Neuronal stem cell (in vitro differentiated cells): ENCODE data around the gene AFAP1L2.

Experiments used
- DNase-seq: peaks from one replicate; pipeline ENCODE4 v3.0.0-alpha.2; 2013; ENCODE audit warnings: low spot score
- H2AFZ ChIP-seq: one replicate; pipeline ENCODE4 v1.6.1; 2013; ENCODE audit warnings: mild to moderate bottlenecking, low read length, inconsistent platforms
- H2AK5ac ChIP-seq: 2 replicates; pipeline ENCODE4 v1.6.1; 2013; ENCODE audit warnings: low read depth, mild to moderate bottlenecking, inconsistent platforms, low read length, moderate library complexity, mixed read lengths
- H2BK120ac ChIP-seq: 2 replicates; pipeline ENCODE4 v1.6.1; 2013; ENCODE audit warnings: low read depth, mild to moderate bottlenecking, inconsistent platforms, low read length, moderate library complexity, mixed read lengths
- H2BK12ac ChIP-seq: one replicate; pipeline ENCODE4 v1.6.1; 2013; ENCODE audit warnings: low read length, inconsistent platforms
- H2BK15ac ChIP-seq: 2 replicates; pipeline ENCODE4 v1.6.1; 2013; ENCODE audit warnings: mild to moderate bottlenecking, low read length, inconsistent platforms, mixed read lengths
- H2BK5ac ChIP-seq: one replicate; pipeline ENCODE4 v1.6.1; 2013; ENCODE audit warnings: inconsistent platforms, mild to moderate bottlenecking, low read length, moderate library complexity
- H3K14ac ChIP-seq: one replicate; pipeline ENCODE4 v1.6.1; 2013; ENCODE audit warnings: low read length, inconsistent platforms
- H3K18ac ChIP-seq: 2 replicates; pipeline ENCODE4 v1.6.1; 2013; ENCODE audit warnings: low read length, inconsistent platforms
- H3K23ac ChIP-seq: 2 replicates; pipeline ENCODE4 v1.6.1; 2013; ENCODE audit warnings: low read depth, mild to moderate bottlenecking, mixed read lengths, low read length, inconsistent platforms; ENCODE audit not compliant: poor library complexity
- H3K27ac ChIP-seq: replicated peaks from 3 replicates; pipeline ENCODE4 v1.5.1; 2013; ENCODE audit warnings: low read length, inconsistent platforms
- H3K27me3 ChIP-seq, 3 experiments: 2 replicates each; pipeline ENCODE4 v1.6.1; 2013; ENCODE audit warnings: low read length in 3 of 3, mild to moderate bottlenecking in 2 of 3, inconsistent platforms in 1 of 3, low read depth in 1 of 3, mixed read lengths in 1 of 3, moderate library complexity in 1 of 3; ENCODE audit not compliant: control insufficient read depth in 3 of 3, insufficient read depth in 3 of 3
- H3K36me3 ChIP-seq, 2 donors: replicated peaks in 1 of 2; 2 replicates each; pipeline ENCODE4 v1.6.1; 2013; ENCODE audit warnings: low read length in 2 of 2; ENCODE audit not compliant: control insufficient read depth in 2 of 2, insufficient read depth in 2 of 2
- H3K4ac ChIP-seq: 2 replicates; pipeline ENCODE4 v1.6.1; 2013; ENCODE audit warnings: inconsistent platforms, mild to moderate bottlenecking, low read length, moderate library complexity
- H3K4me1 ChIP-seq, 2 donors: 1 replicate in 1 of 2; 2 replicates in 1 of 2; pipeline ENCODE4 v1.6.1; 2013; ENCODE audit warnings: low read length in 2 of 2, low read depth in 1 of 2; ENCODE audit not compliant: control insufficient read depth in 2 of 2, insufficient read depth in 1 of 2
- H3K4me2 ChIP-seq: one replicate; pipeline ENCODE4 v1.6.1; 2013; ENCODE audit warnings: mild to moderate bottlenecking, low read length, inconsistent platforms; ENCODE audit not compliant: insufficient read depth, poor library complexity, severe bottlenecking
- H3K4me3 ChIP-seq, 2 donors: 2 replicates each; pipeline ENCODE4 v1.5.1; 2013; ENCODE audit warnings: low read length in 2 of 2, mild to moderate bottlenecking in 2 of 2, inconsistent platforms in 1 of 2, moderate library complexity in 1 of 2
- H3K79me1 ChIP-seq: one replicate; pipeline ENCODE4 v1.6.1; 2013; ENCODE audit warnings: low read depth, mild to moderate bottlenecking, inconsistent platforms, low read length, moderate library complexity
- H3K9ac ChIP-seq: one replicate; pipeline ENCODE4 v1.6.1; 2013; ENCODE audit warnings: mild to moderate bottlenecking, low read depth, low read length, inconsistent platforms; ENCODE audit not compliant: poor library complexity
- H3K9me3 ChIP-seq, 2 donors: replicated peaks in 1 of 2; 2 replicates each; pipeline versions ENCODE3 to v1.6.1; 2013; ENCODE audit warnings: low read length in 2 of 2, mild to moderate bottlenecking in 2 of 2, inconsistent platforms in 1 of 2, low read depth in 1 of 2, mixed read lengths in 1 of 2, moderate library complexity in 1 of 2; ENCODE audit not compliant: control insufficient read depth in 2 of 2, insufficient read depth in 1 of 2
- H4K8ac ChIP-seq: one replicate; pipeline ENCODE4 v1.6.1; 2013; ENCODE audit warnings: low read depth, mild to moderate bottlenecking, inconsistent platforms, low read length, moderate library complexity
- H4K91ac ChIP-seq: one replicate; pipeline ENCODE4 v1.6.1; 2013; ENCODE audit warnings: low read length, low read depth, mild to moderate bottlenecking, inconsistent platforms; ENCODE audit not compliant: poor library complexity
- WGBS, 2 donors: extraction: QIAGEN DNeasy Blood & Tissue Kit; methylation state at CpG; one replicate each; pipeline ENCODE4 v1.1.7; 2013; ENCODE audit warnings: missing lambda C conversion rate in 2 of 2, mixed read lengths in 1 of 2; ENCODE audit not compliant: insufficient read length in 2 of 2, insufficient replicate concordance in 1 of 2; ENCODE audit errors: extremely low coverage in 2 of 2; 5-methylcytosine and 5-hydroxymethylcytosine counted together

AFAP1L2 gene

DNA sequence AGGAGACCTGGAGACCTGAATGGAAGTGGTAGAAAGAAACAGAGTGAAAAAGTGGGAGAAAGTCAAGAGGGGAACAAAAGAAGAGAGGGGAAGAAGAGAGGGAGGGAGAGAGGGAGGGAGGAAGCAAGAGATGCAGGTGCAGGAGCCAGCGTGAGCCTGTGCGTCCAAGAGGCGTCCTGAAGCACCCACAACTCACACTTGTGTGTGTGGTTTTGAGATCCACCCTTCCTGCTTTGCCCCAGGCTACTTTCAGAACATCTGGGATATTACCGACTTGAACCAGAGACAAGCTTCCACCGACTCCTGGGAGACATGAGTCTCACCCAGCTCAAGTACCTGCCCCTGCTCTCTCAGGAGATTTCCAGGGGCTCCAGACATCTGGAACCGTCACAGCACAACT, 9.8 kb downstream of the AFAP1L2 start:
- peak overlapping the region; percentile 20 for H2BK120ac ChIP-seq
- H3K18ac ChIP-seq: peak overlapping the region; percentile 13
- H3K14ac ChIP-seq: peak overlapping the region; percentile 27
- DNase-seq: no peak
- H3K27ac ChIP-seq: no peak overlapping the region
- H3K9me3 ChIP-seq: no peaks in the 10 kb centered on the region
- no CpG with 5 or more reads among the region's 6 CpGs for WGBS, 2 donors
- no peak overlapping the region for H3K4me2 ChIP-seq
- no peak overlapping the region for H3K23ac ChIP-seq
- H2BK12ac ChIP-seq: peak overlapping the region; percentile 10
- H3K4me3 ChIP-seq: no peak overlapping the region
- H3K9ac ChIP-seq: peak overlapping the region; percentile 7
- no peak overlapping the region for H3K4ac ChIP-seq
- no peak overlapping the region for H2AFZ ChIP-seq
- H2AK5ac ChIP-seq: peak overlapping the region; percentile 15
- peak overlapping the region; percentile 40 for H2BK15ac ChIP-seq
- no peaks in the 10 kb centered on the region for H3K36me3 ChIP-seq
- no peak overlapping the region for H4K8ac ChIP-seq
- H2BK5ac ChIP-seq: no peak overlapping the region
- H3K4me1 ChIP-seq: peaks cover 0 to 19% of the 10 kb centered on the region in 2 donors
- H4K91ac ChIP-seq: no peak overlapping the region
- H3K79me1 ChIP-seq: no peaks in the 10 kb centered on the region
- H3K27me3 ChIP-seq: peaks cover 0 to 5% (median 0%) of the 10 kb centered on the region in 3 experiments

DNA sequence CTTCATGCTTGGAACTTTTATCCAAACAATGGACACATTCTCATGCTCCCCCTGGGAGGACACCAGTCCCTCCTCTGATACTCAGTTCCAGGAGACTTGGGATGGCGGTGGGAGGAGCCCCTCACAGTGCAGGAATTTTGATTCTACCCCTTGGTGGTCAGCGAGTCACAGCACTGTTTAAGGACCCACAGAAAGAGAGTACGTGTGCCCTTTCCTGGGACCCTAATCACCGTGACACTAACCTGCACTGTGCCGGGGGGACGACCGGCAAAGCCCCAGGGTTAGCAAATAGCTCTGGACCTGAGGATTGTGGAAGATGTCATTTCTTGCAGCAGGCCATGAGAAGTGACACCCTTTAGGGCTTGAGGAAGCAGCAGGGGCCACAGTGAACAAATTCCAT, 10.4 kb downstream of the AFAP1L2 start:
- no CpG with 5 or more reads among the region's 7 CpGs for WGBS, 2 donors
- no peak overlapping the region for H2AFZ ChIP-seq
- H2BK15ac ChIP-seq: peak overlapping the region; percentile 40

DNA sequence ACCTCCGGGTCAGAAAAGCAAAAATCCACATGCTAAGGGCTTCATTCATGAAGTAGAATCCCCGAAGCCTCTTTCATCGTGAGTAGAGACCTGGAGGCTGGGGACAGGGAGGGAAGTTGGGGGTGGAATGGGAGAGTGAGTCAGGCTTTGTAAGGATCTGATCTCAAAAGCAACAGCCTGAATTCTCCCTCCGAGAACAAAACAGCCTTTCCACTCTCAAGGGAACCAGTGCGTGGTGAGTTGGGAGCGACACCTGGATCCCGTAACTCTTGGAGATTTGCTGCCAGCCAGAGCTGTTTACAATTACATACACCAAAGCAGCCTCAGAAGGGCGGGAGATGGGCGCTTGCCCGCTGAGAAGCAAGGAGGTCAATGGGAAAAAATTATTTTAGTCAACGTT, 10.8 kb downstream of the AFAP1L2 start:
- Histone ChIP-seq H3K36me3 (no peaks in the 10 kb centered on the region), H4K8ac (no peak overlapping the region), H3K9me3 (no peaks in the 10 kb centered on the region), H3K18ac (peak overlapping the region; percentile 69), H2BK15ac (peak overlapping the region; percentile 40), H3K4ac (no peak overlapping the region), H3K27ac (no peak overlapping the region), H4K91ac (no peak overlapping the region), H3K4me3 (no peak overlapping the region), H3K4me1 (peaks cover 0 to 19% of the 10 kb centered on the region in 2 donors), H2BK5ac (no peak overlapping the region), H2AFZ (peak overlapping the region; percentile 2), H3K4me2 (no peak overlapping the region), H3K9ac (no peak overlapping the region), H3K79me1 (no peaks in the 10 kb centered on the region), H2BK12ac (no peak overlapping the region), H3K23ac (no peak overlapping the region), H3K14ac (no peak overlapping the region), H3K27me3 (peaks cover 0 to 5% (median 0%) of the 10 kb centered on the region in 3 experiments), H2BK120ac (no peak overlapping the region), H2AK5ac (no peak overlapping the region)
- DNase-seq: no peak
- WGBS, 2 donors: no CpG with 5 or more reads among the region's 11 CpGs

More for the DNA sequence above, 10.4 kb downstream of the AFAP1L2 start:
- no peak overlapping the region for H3K4ac ChIP-seq
- H3K36me3 ChIP-seq: no peaks in the 10 kb centered on the region
- no peak overlapping the region for H3K9ac ChIP-seq
- H2BK120ac ChIP-seq: no peak overlapping the region
- H3K14ac ChIP-seq: no peak overlapping the region
- H2AK5ac ChIP-seq: peak overlapping the region; percentile 15
- no peaks in the 10 kb centered on the region for H3K79me1 ChIP-seq
- peak overlapping the region; percentile 69 for H3K18ac ChIP-seq
- H3K4me1 ChIP-seq: peaks cover 0 to 19% of the 10 kb centered on the region in 2 donors
- H4K91ac ChIP-seq: no peak overlapping the region
- H3K27ac ChIP-seq: no peak overlapping the region
- no peak overlapping the region for H3K4me3 ChIP-seq
- no peak for DNase-seq
- no peak overlapping the region for H2BK5ac ChIP-seq
- no peak overlapping the region for H2BK12ac ChIP-seq
- no peak overlapping the region for H3K23ac ChIP-seq
- H4K8ac ChIP-seq: no peak overlapping the region
- no peaks in the 10 kb centered on the region for H3K9me3 ChIP-seq
- peaks cover 0 to 5% (median 0%) of the 10 kb centered on the region in 3 experiments for H3K27me3 ChIP-seq
- no peak overlapping the region for H3K4me2 ChIP-seq

- Histone ChIP-seq H2BK15ac (no peak overlapping the region), H3K4me1 (peaks cover 0 to 17% of the 10 kb centered on the region in 2 donors), H2BK12ac (no peak overlapping the region), H3K14ac (no peak overlapping the region), H3K36me3 (no peaks in the 10 kb centered on the region), H4K8ac (no peak overlapping the region), H3K4ac (no peak overlapping the region), H4K91ac (no peak overlapping the region), H2AK5ac (no peak overlapping the region), H2AFZ (no peak overlapping the region), H3K27me3 (no peaks in the 10 kb centered on the region), H3K27ac (no peak overlapping the region), H3K4me3 (no peak overlapping the region), H3K9me3 (no peaks in the 10 kb centered on the region), H3K4me2 (no peak overlapping the region), H2BK120ac (no peak overlapping the region), H3K18ac (no peak overlapping the region), H3K9ac (no peak overlapping the region), H3K79me1 (no peaks in the 10 kb centered on the region), H2BK5ac (no peak overlapping the region), H3K23ac (no peak overlapping the region)
- WGBS, 2 donors: no CpG with 5 or more reads among the region's 5 CpGs
- DNase-seq: no peak
These were observed 12.0 kb downstream of the AFAP1L2 start for GRCh38 chr10:114392112-114392835.
